H1 (cell line): ENCODE data around the gene OR2AJ1. TPM values are rescaled to one million over a fixed set of nuclear protein-coding genes. Genes with fewer than 3 reads are reported as not detected.

Experiments
- CTCF ChIA-PET: fragments of 300-600 bp; sonication (Branson Sonifier 250); formaldehyde crosslinking; loops from one replicate; lab custom pipeline; 2021; ENCODE audit not compliant: partially characterized antibody; lab: Charles Lee
- POLR2A ChIA-PET: fragments of 300-600 bp; sonication (Branson Sonifier 250); formaldehyde crosslinking; loops from one replicate; lab custom pipeline; 2021; ENCODE audit warnings: inconsistent platforms; ENCODE audit not compliant: partially characterized antibody; lab: Charles Lee
- DNase-seq, 2 experiments: peaks; one replicate each; pipeline versions ENCODE4 v3.0.0 to v3.0.0-alpha.2; 2010 to 2022; ENCODE audit warnings: low spot score in 2 of 2, low read depth in 1 of 2, mixed read lengths in 1 of 2
- FAIRE-seq: peaks from 2 replicates; lab custom pipeline; 2011; peaks lifted over from hg19 to GRCh38; lab: Jason Lieb, UNC
- H2AFZ ChIP-seq: 2 replicates; pipeline ENCODE4 v1.8.1; 2012; ENCODE audit warnings: low read length, inconsistent platforms
- H2AK5ac ChIP-seq: 2 replicates; pipeline ENCODE4 v1.6.1; 2013; ENCODE audit warnings: low read depth, low read length
- H2BK120ac ChIP-seq: replicated peaks from 2 replicates; pipeline ENCODE3; 2013; ENCODE audit warnings: low read depth, low read length, inconsistent platforms
- H2BK12ac ChIP-seq: 2 replicates; pipeline ENCODE4 v1.6.1; 2013; ENCODE audit warnings: low read depth, low read length
- H2BK15ac ChIP-seq: 2 replicates; pipeline ENCODE4 v1.6.1; 2013; ENCODE audit warnings: low read length
- H2BK20ac ChIP-seq: 2 replicates; pipeline ENCODE4 v1.6.1; 2013; ENCODE audit warnings: low read length
- H2BK5ac ChIP-seq: 2 replicates; pipeline ENCODE4 v1.6.1; 2013; ENCODE audit warnings: low read depth, low read length
- H3K14ac ChIP-seq: 2 replicates; pipeline ENCODE4 v1.6.1; 2013; ENCODE audit warnings: inconsistent platforms; ENCODE audit not compliant: insufficient read length
- H3K18ac ChIP-seq: 2 replicates; pipeline ENCODE4 v1.6.1; 2013; ENCODE audit warnings: low read length; ENCODE audit errors: extremely low read depth
- H3K23ac ChIP-seq: 2 replicates; pipeline ENCODE4 v1.6.1; 2013; ENCODE audit warnings: inconsistent platforms; ENCODE audit not compliant: insufficient read length
- H3K23me2 ChIP-seq: 2 replicates; pipeline ENCODE4 v1.6.1; 2013; ENCODE audit warnings: low read depth, low read length
- H3K27ac ChIP-seq: 2 replicates; pipeline ENCODE4 v1.6.1; 2011; ENCODE audit warnings: low read depth, low read length, inconsistent platforms
- H3K27me3 ChIP-seq, 4 experiments: replicated peaks in 1 of 4; 1 replicate in 1 of 4; 2 replicates in 3 of 4; pipeline versions ENCODE4 v1.6.1 to v1.8.1; 2011 to 2013; ENCODE audit warnings: low read length in 3 of 4, mild to moderate bottlenecking in 3 of 4, inconsistent platforms in 2 of 4, mixed read lengths in 2 of 4, moderate library complexity in 1 of 4; ENCODE audit not compliant: control insufficient read depth in 3 of 4, insufficient read depth in 3 of 4; ENCODE audit errors: extremely low read depth in 1 of 4
- H3K36me3 ChIP-seq, 4 experiments: 2 replicates each; pipeline versions ENCODE4 v1.6.1 to v1.8.1; 2011 to 2013; ENCODE audit warnings: mild to moderate bottlenecking in 4 of 4, low read length in 3 of 4, moderate library complexity in 2 of 4, control low read depth in 1 of 4, inconsistent platforms in 1 of 4; ENCODE audit not compliant: insufficient read depth in 4 of 4, control insufficient read depth in 2 of 4
- H3K4ac ChIP-seq: replicated peaks from 2 replicates; pipeline ENCODE3; 2013; ENCODE audit warnings: low read length, low read depth, mixed read lengths, inconsistent platforms; ENCODE audit not compliant: insufficient read length
- H3K4me1 ChIP-seq, 4 experiments: replicated peaks in 1 of 4; 1 replicate in 1 of 4; 2 replicates in 3 of 4; pipeline versions ENCODE4 v1.6.1 to v1.8.1; 2011 to 2013; ENCODE audit warnings: low read length in 3 of 4, inconsistent platforms in 2 of 4, mixed read lengths in 1 of 4; ENCODE audit not compliant: insufficient read depth in 4 of 4, control insufficient read depth in 3 of 4
- H3K4me2 ChIP-seq, 2 experiments: 2 replicates each; pipeline versions ENCODE4 v1.6.1 to v1.8.1; 2011 to 2013; ENCODE audit warnings: low read depth in 2 of 2, low read length in 2 of 2, control low read depth in 1 of 2, inconsistent platforms in 1 of 2, mild to moderate bottlenecking in 1 of 2; ENCODE audit not compliant: insufficient read depth in 1 of 2
- H3K4me3 ChIP-seq, 4 experiments: fragments of 200-600, 300-600 bp in 1 of 4; sonication (generic), shearing (Covaris generic), sonication (Bioruptor Twin) in 1 of 4; 2 replicates each; pipeline versions ENCODE4 v1.5.1 to v1.8.1; 2011 to 2016; ENCODE audit warnings: low read length in 4 of 4, low read depth in 3 of 4, control low read depth in 2 of 4, inconsistent platforms in 2 of 4, mild to moderate bottlenecking in 2 of 4, mixed read lengths in 1 of 4, moderate library complexity in 1 of 4; ENCODE audit not compliant: insufficient read depth in 2 of 4; ENCODE audit errors: extremely low read depth in 1 of 4
- H3K56ac ChIP-seq: replicated peaks from 2 replicates; pipeline ENCODE3; 2013; ENCODE audit warnings: low read depth, mild to moderate bottlenecking, mixed read lengths, low read length, inconsistent platforms; ENCODE audit not compliant: insufficient read length
- H3K79me1 ChIP-seq: 2 replicates; pipeline ENCODE4 v1.6.1; 2013; ENCODE audit warnings: low read depth, low read length, control low read depth
- H3K79me2 ChIP-seq, 2 experiments: 2 replicates each; pipeline versions ENCODE4 v1.6.1 to v1.8.1; 2012 to 2013; ENCODE audit warnings: low read length in 2 of 2, mild to moderate bottlenecking in 2 of 2, inconsistent platforms in 1 of 2; ENCODE audit not compliant: insufficient read depth in 2 of 2, control insufficient read depth in 1 of 2
- H3K9ac ChIP-seq, 4 experiments: replicated peaks in 1 of 4; 1 replicate in 1 of 4; 2 replicates in 3 of 4; pipeline versions ENCODE4 v1.6.1 to v1.8.1; 2011 to 2013; ENCODE audit warnings: low read depth in 3 of 4, low read length in 3 of 4, control low read depth in 2 of 4, mild to moderate bottlenecking in 2 of 4, moderate library complexity in 2 of 4, inconsistent platforms in 1 of 4; ENCODE audit errors: extremely low read depth in 1 of 4
- H3K9me3 ChIP-seq, 2 experiments: 2 replicates each; pipeline versions ENCODE4 v1.6.1 to v1.8.1; 2012 to 2013; ENCODE audit warnings: mild to moderate bottlenecking in 2 of 2, moderate library complexity in 2 of 2, control low read depth in 1 of 2, inconsistent platforms in 1 of 2, low read depth in 1 of 2, low read length in 1 of 2, mixed read lengths in 1 of 2; ENCODE audit not compliant: insufficient read depth in 2 of 2
- H4K20me1 ChIP-seq, 2 experiments: replicated peaks in 1 of 2; 2 replicates each; pipeline versions ENCODE3 to v1.8.1; 2011 to 2013; ENCODE audit warnings: inconsistent platforms in 2 of 2, low read length in 2 of 2, mild to moderate bottlenecking in 1 of 2; ENCODE audit not compliant: insufficient read depth in 2 of 2, control insufficient read depth in 1 of 2
- H4K5ac ChIP-seq: 2 replicates; pipeline ENCODE4 v1.6.1; 2013; ENCODE audit warnings: low read length, low read depth, mixed read lengths, inconsistent platforms; ENCODE audit not compliant: insufficient read length
- H4K8ac ChIP-seq: 2 replicates; pipeline ENCODE4 v1.8.0; 2013; ENCODE audit warnings: mild to moderate bottlenecking, moderate library complexity, low read length, inconsistent platforms; ENCODE audit not compliant: insufficient read depth; ENCODE audit errors: extremely low read depth
- H4K91ac ChIP-seq: replicated peaks from 2 replicates; pipeline ENCODE3; 2013; ENCODE audit warnings: low read length, mixed read lengths, inconsistent platforms; ENCODE audit not compliant: insufficient read length
- BRCA1 ChIP-seq: IDR thresholded peaks from 2 replicates; pipeline ENCODE4 v1.6.1; 2012; ENCODE audit warnings: low read depth, low read length, improper control_type of control experiment
- JUN ChIP-seq: IDR thresholded peaks from 2 replicates; pipeline ENCODE4 v1.6.1; 2011; ENCODE audit warnings: low read depth, mild to moderate bottlenecking, improper control_type of control experiment, low read length
- PHF8 ChIP-seq: fragments of 200-600 bp; sonication (generic); conservative IDR thresholded peaks from 2 replicates; pipeline ENCODE4 v1.7.1; 2012; ENCODE audit warnings: low read depth, mild to moderate bottlenecking, inconsistent platforms, low read length, moderate library complexity
- RBBP5 ChIP-seq: IDR thresholded peaks from 2 replicates; pipeline ENCODE4 v1.7.1; 2012; ENCODE audit warnings: low read depth, mild to moderate bottlenecking, inconsistent platforms, low read length, moderate library complexity, borderline replicate concordance
- RFX5 ChIP-seq: IDR thresholded peaks from 2 replicates; pipeline ENCODE4 v1.6.1; 2011; ENCODE audit warnings: low read depth, low read length, improper control_type of control experiment, borderline replicate concordance
- SAP30 ChIP-seq: fragments of 300-600 bp; sonication (generic); IDR thresholded peaks from 2 replicates; pipeline ENCODE4 v1.7.1; 2012; ENCODE audit warnings: low read length, moderate library complexity, mild to moderate bottlenecking, inconsistent platforms; ENCODE audit not compliant: insufficient read depth, insufficient replicate concordance
- SP1 ChIP-seq: IDR thresholded peaks from 2 replicates; pipeline ENCODE4 v1.6.1; 2011; ENCODE audit warnings: low read depth, low read length
- SP2 ChIP-seq: IDR thresholded peaks from 2 replicates; pipeline ENCODE4 v1.6.1; 2012; ENCODE audit warnings: mild to moderate bottlenecking, low read length, inconsistent platforms
- WGBS, 2 experiments: shearing (Covaris generic) in 1 of 2; methylation state at CpG; one replicate each; pipeline versions ENCODE4 v1.1.6 to v1.1.7; 2013 to 2015; ENCODE audit warnings: low lambda C conversion rate in 2 of 2, mixed read lengths in 2 of 2, inconsistent platforms in 1 of 2, low coverage in 1 of 2, missing lambda C conversion rate in 1 of 2; ENCODE audit not compliant: insufficient replicate concordance in 2 of 2, insufficient coverage in 1 of 2, insufficient read length in 1 of 2; ENCODE audit errors: extremely low coverage in 1 of 2, missing lambda C conversion rate in 1 of 2; 5-methylcytosine and 5-hydroxymethylcytosine counted together
- polyA plus RNA-seq, 7 experiments: library from polyadenylated mRNA; depleted of rRNA in 3 of 7; stranded (reverse) in 5 of 7; unstranded in 2 of 7; fragments of >200 nt in 5 of 7; fragments of 200-250 nt in 2 of 7; gene quantifications; 1 replicate in 5 of 7; 2 replicates in 1 of 7; 4 replicates in 1 of 7; pipeline versions ENCODE4 v1.2.1 to v1.2.3, GENCODE V29; 2011 to 2013; ENCODE audit warnings: missing spikeins in 2 of 7, mixed read lengths in 2 of 7
- total RNA-seq: library from RNA; stranded (reverse); fragmentation: NEBNext Ultra II Directional; extraction: Animal tissue kit (Norgen Biotek cat#: 25700); gene quantifications from 2 replicates; pipeline ENCODE4 v1.2.1, GENCODE V29; 2021

Gene OR2AJ1
- total and polyA plus RNA-seq, 2 of the 8 experiments (the other 6 are each of a cell fraction or from before 2014, with no cell fraction given) = not detected

DNA sequence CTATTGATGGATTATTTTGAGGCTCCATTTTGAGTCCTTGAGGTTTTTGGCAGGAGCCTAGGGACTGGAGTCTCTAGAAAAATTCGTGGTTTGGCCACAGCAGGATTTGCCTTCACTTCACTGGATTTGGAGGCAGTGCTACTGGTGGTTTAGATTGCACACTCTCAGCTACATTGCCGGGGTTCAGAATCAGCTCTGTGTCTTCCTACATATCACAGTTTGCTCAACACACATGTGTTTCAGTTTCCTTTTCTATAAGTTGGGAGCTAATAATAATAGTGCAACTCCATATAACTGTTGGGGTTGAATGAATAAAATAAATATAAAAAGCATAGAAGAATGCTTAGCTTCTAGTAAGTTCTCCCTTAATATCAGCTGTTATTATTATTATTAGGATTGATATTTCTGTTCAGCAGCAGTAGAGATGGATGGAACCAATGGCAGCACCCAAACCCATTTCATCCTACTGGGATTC, 29.5 kb upstream of the OR2AJ1 start, which contains the start of gene OR2W3:
Gene OR2W3 (plus strand): TSS at position 425 of the 475 bp plus-strand sequence. CDS start 0 bp downstream, at position 425.
- H4K91ac ChIP-seq = no peak within 1 kb of the TSS
- POLR2A ChIA-PET = no interaction called here
- no peaks in the 10 kb centered on the region for H3K36me3 ChIP-seq
- no peak within 1 kb of the TSS for H3K14ac ChIP-seq
- FAIRE-seq = no peak
- no peaks in the 10 kb centered on the region for H3K79me2 ChIP-seq
- WGBS, 2 experiments = 46% methylated on average over 2 of the region's 2 CpGs; no CpG with 5 or more reads in 1 of the 2 experiments
- CTCF ChIA-PET = no interaction called here
- H3K4me1 ChIP-seq = no peaks in the 10 kb centered on the region
- no peak within 1 kb of the TSS for H3K4me2 ChIP-seq
- H3K27me3 ChIP-seq = no peaks in the 10 kb centered on the region
- H3K23ac ChIP-seq = no peak within 1 kb of the TSS
- H2BK15ac ChIP-seq = no peak within 1 kb of the TSS
- H4K8ac ChIP-seq = no peak within 1 kb of the TSS
- H3K4ac ChIP-seq = no peak within 1 kb of the TSS
- no peak within 1 kb of the TSS for H2AK5ac ChIP-seq
- no peak within 1 kb of the TSS for H2BK12ac ChIP-seq
- no peak within 1 kb of the TSS for H4K5ac ChIP-seq
- H4K20me1 ChIP-seq = no peaks in the 10 kb centered on the region
- no peak within 1 kb of the TSS for H2BK120ac ChIP-seq
- H2AFZ ChIP-seq = no peak within 1 kb of the TSS
- no peak within 1 kb of the TSS for H3K18ac ChIP-seq
- H3K56ac ChIP-seq = no peak within 1 kb of the TSS
- H3K4me3 ChIP-seq = no peak within 1 kb of the TSS
- peaks cover 25 to 26% of the 10 kb centered on the region in 2 experiments; a peak in 3 of 4 replicates for H3K9me3 ChIP-seq
- no peak within 1 kb of the TSS; a peak in 1 of 7 replicates for H3K9ac ChIP-seq
- no peak within 1 kb of the TSS for H2BK20ac ChIP-seq
- H3K23me2 ChIP-seq = no peaks in the 10 kb centered on the region
- DNase-seq = no peak
- H3K27ac ChIP-seq = no peak within 1 kb of the TSS
- no peaks in the 10 kb centered on the region for H3K79me1 ChIP-seq
- H2BK5ac ChIP-seq = no peak within 1 kb of the TSS
- TF ChIP-seq RBBP5 (no peak), PHF8 (no peak), SP1 (no peak), BRCA1 (no peak), SAP30 (no peak), JUN (no peak), RFX5 (no peak), SP2 (no peak)
